Measurements from ENCODE around the gene MED26.
"Not testable (repeated sequence)": the region's sequence is repeated elsewhere in the genome, so short reads cannot be mapped to it uniquely, and the experiment has no call there.

The MED26 gene

DNA sequence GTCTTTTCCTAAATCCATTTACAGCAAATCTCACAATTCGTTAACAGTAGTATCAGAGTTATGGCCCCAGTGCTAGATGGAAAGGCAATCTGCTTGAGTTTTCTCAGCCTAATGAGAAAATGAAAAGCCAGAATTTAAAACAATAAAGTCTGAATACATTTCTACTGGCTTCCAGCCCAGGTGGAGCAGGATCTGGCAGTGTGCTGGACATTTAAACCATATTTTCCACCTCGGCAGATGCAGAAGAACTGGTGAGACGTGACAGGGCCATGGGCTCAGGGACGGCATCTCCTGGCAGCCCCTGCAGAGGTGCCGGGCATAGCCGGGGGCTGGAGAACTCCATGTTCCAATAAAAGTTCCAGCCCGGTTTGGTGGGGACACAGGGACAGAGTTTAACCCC lies 24.9 kb upstream of the MED26 start:
- no peak for DNase-seq (ENCODE audit: low read depth)

DNA sequence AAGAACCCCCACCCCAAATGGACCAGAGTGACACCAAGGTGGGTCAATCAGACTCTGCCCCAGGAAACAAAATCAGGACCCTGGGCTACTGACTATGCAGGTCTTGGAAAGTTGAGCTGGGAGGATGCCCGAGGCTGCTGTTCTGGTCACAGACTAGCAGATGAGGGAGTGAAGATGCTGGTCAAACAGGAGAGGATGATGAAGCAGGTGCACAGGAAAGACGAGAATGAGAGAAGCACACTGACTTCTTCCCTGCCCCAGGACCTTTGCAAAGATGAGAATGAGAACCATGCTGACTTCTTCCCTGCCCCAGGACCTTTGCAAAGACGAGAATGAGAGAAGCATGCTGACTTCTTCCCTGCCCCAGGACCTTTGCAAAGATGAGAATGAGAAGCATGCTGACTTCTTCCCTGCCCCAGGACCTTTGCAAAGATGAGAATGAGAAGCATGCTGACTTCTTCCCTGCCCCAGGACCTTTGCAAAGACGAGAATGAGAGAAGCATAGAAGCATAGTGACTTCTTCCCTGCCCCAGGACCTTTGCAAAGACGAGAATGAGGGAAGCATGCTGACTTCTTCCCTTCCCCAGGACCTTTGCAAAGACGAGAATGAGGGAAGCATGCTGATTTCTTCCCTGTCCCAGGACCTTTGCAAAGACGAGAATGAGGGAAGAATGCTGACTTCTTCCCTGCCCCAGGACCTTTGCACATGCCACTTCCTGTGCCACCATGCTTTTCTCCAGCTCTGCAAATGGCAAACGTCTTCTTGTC lies 23.6 kb upstream of the MED26 start:
- DNase-seq (ENCODE audit: low read depth); H3K4me3 ChIP-seq (ENCODE audit: low read depth, low read length): not testable (repeated sequence)

More for the DNA sequence above, 24.9 kb upstream of the MED26 start:
- H3K4me3 ChIP-seq (ENCODE audit: low read depth, low read length): no peak overlapping the region

- no peak for DNase-seq (ENCODE audit: low read depth)
- H3K4me3 ChIP-seq (ENCODE audit: low read depth, low read length): no peak overlapping the region
Observed at GRCh38 chr19:16650821-16651220, 22.8 kb upstream of the MED26 start.

DNA sequence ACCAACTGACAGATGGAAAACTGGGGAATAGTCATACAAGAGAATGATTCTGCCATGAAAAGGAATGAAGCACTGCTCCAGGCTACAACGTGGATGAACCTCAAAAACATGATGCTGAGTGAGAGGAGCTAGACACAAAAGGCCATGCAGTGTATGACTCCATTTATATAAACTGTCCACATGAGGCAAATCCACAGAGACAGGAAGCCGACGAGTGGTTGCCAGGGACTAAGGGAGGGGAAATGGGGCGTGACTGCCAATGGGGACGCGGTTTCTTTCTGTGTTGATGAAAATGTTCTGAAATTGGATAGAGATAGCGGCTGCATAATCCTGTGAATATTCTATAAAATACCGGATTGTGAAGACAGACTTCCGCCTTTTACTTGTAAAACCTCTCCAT lies 21.7 kb upstream of the MED26 start:
- H3K4me3 ChIP-seq (ENCODE audit: low read depth, low read length): no peak overlapping the region
- no peak for DNase-seq (ENCODE audit: low read depth)

- no peak overlapping the region for H3K4me3 ChIP-seq (ENCODE audit: low read depth, low read length)
- DNase-seq (ENCODE audit: low read depth): no peak
Observed at GRCh38 chr19:16645140-16645539, 17.1 kb upstream of the MED26 start.

DNA sequence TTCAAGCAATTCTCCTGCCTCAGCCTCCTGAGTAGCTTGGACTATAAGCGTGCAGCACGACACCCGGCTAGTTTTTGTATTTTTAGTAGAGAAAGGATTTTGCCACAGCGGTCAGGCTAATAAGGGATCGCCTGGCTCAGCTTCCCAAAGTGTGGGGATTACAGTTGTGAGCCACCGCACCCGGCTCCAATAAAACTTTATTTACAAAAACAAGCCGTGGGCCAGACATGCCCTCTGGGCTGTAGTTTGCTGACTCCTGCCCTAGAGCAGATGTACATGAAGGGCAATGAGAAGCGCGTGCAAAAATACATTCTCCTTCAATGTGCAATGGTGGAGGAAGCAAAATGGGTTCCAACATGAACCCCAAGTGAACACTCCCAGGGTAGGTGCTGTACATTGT lies 13.7 kb upstream of the MED26 start:
- DNase-seq (ENCODE audit: low read depth): no peak
- H3K4me3 ChIP-seq (ENCODE audit: low read depth, low read length): no peak overlapping the region

DNA sequence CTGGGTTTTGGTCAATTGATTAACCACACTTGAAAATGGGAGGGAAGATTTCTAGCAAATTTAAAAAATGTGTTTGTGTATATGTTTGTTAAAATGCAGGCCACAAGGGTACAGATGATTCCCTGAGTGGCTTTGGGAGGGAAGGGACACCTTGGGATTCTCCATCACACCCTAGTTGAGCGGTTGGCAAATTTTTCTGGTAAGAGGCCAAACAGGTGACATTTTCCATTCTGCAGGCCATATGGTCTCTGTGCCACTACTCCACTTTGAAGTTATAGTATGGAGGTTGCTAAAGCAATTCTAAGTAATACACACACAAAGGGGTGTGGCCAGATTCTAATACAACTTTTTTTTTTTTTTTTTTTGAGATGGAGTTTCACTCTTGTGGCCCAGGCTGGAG lies 12.9 kb upstream of the MED26 start:
- DNase-seq (ENCODE audit: low read depth): no peak
- no peak overlapping the region for H3K4me3 ChIP-seq (ENCODE audit: low read depth, low read length)

- DNase-seq (ENCODE audit: low read depth): no peak
- H3K4me3 ChIP-seq (ENCODE audit: low read depth, low read length): no peak overlapping the region
Observed at GRCh38 chr19:16638666-16639065, 10.7 kb upstream of the MED26 start.

GRCh38 chr19:16637535-16637934 lies 9.5 kb upstream of the MED26 start:
- H3K4me3 ChIP-seq (ENCODE audit: low read depth, low read length): no peak overlapping the region
- no peak for DNase-seq (ENCODE audit: low read depth)

DNA sequence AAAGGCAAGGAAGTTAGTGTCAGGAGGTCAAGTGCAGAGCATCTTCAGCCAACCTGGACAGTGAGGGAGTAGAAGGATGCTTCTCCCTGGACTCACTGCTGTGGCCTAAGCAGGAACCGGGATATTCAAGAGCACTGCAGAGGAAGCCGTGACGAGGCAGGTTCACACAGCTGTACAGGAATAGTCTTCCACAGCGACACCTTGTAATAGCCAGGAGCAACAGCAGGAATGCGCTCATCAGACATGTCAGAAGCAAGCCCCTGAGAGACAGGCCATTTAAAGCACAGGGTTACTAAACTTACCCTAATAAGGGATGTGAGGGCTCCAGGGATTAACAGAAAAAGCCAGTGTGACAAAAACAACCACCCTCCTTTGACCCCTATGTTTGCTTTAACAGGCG lies 3.5 kb upstream of the MED26 start:
- DNase-seq (ENCODE audit: low read depth): no peak
- no peak overlapping the region for H3K4me3 ChIP-seq (ENCODE audit: low read depth, low read length)

- H3K4me3 ChIP-seq (ENCODE audit: low read depth, low read length): peak overlapping the region; percentile 86
- DNase-seq (ENCODE audit: low read depth): peak; percentile 47
Observed at GRCh38 chr19:16628984-16629691, 1.1 kb upstream of the MED26 start.

GRCh38 chr19:16627928-16628182 lies 149 bp downstream of the MED26 start:
- peak overlapping the region; percentile 98 for H3K4me3 ChIP-seq (ENCODE audit: low read depth, low read length)
- no peak for DNase-seq (ENCODE audit: low read depth)

DNA sequence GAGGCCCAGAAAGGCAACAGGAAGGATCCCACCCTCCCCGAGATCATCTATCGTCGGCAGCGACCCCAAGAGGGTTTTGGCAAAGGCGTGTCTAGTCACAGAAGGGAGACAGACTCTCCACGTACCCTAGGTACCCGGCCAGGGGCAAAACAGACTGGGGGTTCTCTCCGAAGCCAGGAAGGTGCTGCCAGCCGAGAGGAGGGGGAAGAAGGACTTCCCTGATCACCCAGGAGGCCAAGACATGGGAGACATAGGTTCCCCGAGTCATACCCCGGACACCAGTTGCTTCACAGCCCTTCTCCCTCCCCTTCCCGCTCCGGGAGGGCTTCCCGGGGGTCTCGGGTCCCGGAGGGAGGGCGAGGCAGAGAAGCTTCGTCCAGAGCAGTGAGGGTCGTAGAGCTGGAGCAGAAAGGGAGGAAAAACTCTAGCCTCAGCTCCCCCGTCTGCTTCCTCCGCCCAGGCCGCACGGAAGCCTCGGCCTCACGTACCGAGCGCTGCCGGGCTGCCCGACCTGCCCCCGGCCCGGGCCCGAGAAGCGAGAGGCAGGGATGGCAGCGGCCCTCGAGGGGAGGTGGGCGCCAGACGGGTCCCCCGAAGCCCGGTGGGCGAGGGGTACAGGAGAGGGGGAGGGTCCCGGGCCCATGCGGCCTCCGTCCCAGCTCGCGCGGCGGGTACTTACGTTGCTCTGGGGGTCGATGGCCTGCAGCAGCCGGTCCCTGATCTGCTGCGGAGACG lies 644 bp downstream of the MED26 start:
- no peak for DNase-seq (ENCODE audit: low read depth)

DNA sequence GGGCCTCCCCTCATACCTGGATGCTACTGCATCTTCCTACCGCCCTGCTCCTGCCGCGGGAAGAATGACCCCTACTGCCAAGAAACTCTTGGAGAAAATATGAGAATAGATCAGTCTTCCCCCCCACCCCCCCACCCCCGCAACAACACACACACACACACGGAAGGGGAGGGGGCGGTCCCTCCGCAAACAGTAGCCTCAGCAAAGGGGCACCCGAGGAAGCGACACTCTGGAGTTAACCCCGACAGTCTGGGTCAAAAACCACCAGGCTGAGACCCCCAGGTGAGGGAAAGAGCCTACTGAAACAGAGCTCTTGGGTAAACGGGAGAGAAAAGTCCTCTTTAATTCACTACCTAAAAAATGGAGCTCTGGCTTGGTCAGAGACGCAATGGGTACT lies 1.2 kb downstream of the MED26 start:
- peak overlapping the region; percentile 98 for H3K4me3 ChIP-seq (ENCODE audit: low read depth, low read length)
- DNase-seq (ENCODE audit: low read depth): no peak

More for the DNA sequence above, 644 bp downstream of the MED26 start:
- H3K4me3 ChIP-seq (ENCODE audit: low read depth, low read length): peak overlapping the region; percentile 98

DNA sequence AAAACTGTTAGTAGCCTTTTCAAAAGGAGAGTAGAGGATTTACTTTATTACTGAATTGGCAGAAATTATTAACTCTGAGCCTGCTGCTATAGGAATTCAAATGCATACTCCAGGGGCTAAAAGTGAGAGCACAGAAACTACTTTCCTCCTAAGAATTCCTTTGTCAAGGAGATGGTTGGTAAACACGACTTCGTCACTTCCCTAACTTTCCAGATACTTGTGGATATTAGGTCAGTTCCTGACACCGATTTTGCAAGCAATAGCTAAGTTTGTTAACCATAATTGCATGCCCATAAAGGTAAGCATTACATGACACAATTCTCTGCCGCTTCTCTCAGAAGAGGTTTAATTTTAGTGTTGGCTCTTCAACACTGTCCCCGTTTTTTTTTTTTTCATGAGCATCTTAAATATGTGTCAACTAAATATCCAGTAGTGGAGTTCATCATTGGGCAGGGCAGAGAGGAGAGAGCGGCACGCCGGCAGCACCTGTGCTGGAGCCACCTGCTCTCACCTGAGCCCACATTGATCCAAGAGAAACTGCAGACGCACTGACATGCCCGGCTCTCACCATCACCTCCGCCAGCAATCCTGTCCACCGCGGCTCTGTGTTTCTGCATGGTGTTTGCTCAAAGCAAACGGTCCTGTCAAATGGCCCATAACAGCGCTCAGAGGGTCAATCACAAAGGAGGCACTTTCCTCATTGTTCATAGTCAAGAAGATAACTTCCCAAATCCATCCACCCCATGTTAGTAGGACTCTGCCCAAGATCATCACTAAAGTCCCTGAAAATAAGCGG lies 2.6 kb downstream of the MED26 start:
- no peak overlapping the region for H3K4me3 ChIP-seq (ENCODE audit: low read depth, low read length)
- DNase-seq (ENCODE audit: low read depth): no peak

- DNase-seq (ENCODE audit: low read depth): no peak
- H3K4me3 ChIP-seq (ENCODE audit: low read depth, low read length): no peak overlapping the region
Observed at GRCh38 chr19:16624236-16624635, 3.8 kb downstream of the MED26 start.

DNA sequence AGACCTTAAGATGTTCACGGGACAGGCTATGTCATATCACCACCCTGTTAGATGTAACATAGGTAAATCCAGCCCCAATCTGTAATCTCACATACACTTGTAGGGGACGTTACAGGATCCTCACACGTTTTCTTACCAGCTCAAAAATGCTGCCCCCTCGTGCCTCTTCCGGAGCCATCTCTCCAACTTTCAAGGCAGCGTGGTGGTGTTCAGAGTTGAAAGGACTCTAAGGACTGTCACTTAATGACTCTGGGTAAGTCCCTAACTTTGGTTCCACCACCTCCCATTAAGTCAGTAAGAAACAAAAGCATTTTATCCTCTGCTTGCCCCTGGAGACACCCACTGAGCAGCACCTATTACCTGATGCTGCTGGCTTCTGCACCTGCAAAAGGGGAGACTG lies 4.4 kb downstream of the MED26 start:
- no peak overlapping the region for H3K4me3 ChIP-seq (ENCODE audit: low read depth, low read length)
- no peak for DNase-seq (ENCODE audit: low read depth)

GRCh38 chr19:16623066-16623465 lies 4.9 kb downstream of the MED26 start:
- DNase-seq (ENCODE audit: low read depth): no peak
- no peak overlapping the region for H3K4me3 ChIP-seq (ENCODE audit: low read depth, low read length)

DNA sequence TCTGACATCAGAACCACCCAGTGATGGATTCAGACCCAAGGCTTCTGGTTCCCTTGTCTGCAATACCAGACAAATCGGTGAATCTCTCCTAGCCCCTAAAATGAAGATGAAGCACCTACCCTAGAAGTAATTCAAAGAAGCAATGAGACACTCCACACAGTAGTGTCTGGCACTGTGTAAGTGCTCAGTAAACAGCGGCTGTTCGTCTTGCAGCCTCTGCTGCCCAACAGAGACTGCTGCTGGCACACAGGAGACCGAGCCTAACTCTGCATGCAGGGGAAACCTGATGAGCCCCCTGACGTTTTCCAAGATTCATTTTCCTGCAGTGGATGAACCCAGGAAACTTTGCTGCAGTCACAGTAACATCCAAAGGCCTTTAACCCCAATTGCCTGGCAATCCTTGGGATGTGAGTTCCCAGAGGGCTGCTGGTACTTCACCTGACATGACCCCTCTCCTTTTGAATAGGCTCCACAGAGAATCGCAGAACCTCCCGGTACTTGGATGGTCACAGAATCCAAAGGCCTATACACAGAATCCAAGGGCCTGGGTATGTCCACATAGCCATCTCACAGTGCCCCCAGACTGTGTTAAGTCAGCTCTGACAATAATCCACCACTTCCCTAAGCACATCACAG lies 6.7 kb downstream of the MED26 start:
- no peak for DNase-seq (ENCODE audit: low read depth)
- H3K4me3 ChIP-seq (ENCODE audit: low read depth, low read length): no peak overlapping the region
